NCI-H1417 treated with DMSO at 0.1 percent for 48 hours (cell line): ENCODE results near the gene TUBA3E.
"Not testable (repeated sequence)": the region's sequence is repeated elsewhere in the genome, so short reads cannot be mapped to it uniquely, and the experiment has no call there.

Experiments
- DNase-seq: peaks from one replicate; lab custom pipeline; 2025; lab: John Stamatoyannopoulos, UW

The TUBA3E gene

GRCh38 chr2:130198343-130198742 lies at the start of gene TUBA3E:
TSS of gene TUBA3E (minus strand) at chr2:130198439. CDS start at chr2:130198360, 79 bp downstream.
- DNase-seq, result no peak

- DNase-seq, result no peak
Measured at GRCh38 chr2:130246430-130246829, 48.2 kb upstream of the TUBA3E start.

GRCh38 chr2:130245976-130246375 lies 47.7 kb upstream of the TUBA3E start:
- no peak for DNase-seq

GRCh38 chr2:130243359-130243758 lies 45.1 kb upstream of the TUBA3E start:
- no peak for DNase-seq

- no peak for DNase-seq
Measured at GRCh38 chr2:130241041-130241707, 42.9 kb upstream of the TUBA3E start.

GRCh38 chr2:130239581-130239980 lies 41.3 kb upstream of the TUBA3E start:
- DNase-seq, result not testable (repeated sequence)

- not testable (repeated sequence) for DNase-seq
Measured at GRCh38 chr2:130233066-130233465, 34.8 kb upstream of the TUBA3E start.

- DNase-seq, result no peak
Measured at GRCh38 chr2:130231656-130232055, 33.4 kb upstream of the TUBA3E start.

GRCh38 chr2:130230907-130231306 lies 32.7 kb upstream of the TUBA3E start:
- DNase-seq, result not testable (repeated sequence)

- not testable (repeated sequence) for DNase-seq
Measured at GRCh38 chr2:130230376-130230775, 32.1 kb upstream of the TUBA3E start.

GRCh38 chr2:130229161-130229510 lies 30.9 kb upstream of the TUBA3E start:
- DNase-seq, result not testable (repeated sequence)

- not testable (repeated sequence) for DNase-seq
Measured at GRCh38 chr2:130228467-130229160, 30.4 kb upstream of the TUBA3E start.

GRCh38 chr2:130228005-130228404 lies 29.8 kb upstream of the TUBA3E start:
- DNase-seq, result not testable (repeated sequence)

- DNase-seq, result not testable (repeated sequence)
Measured at GRCh38 chr2:130222523-130222922, 24.3 kb upstream of the TUBA3E start.

- DNase-seq, result not testable (repeated sequence)
Measured at GRCh38 chr2:130220505-130220904, 22.3 kb upstream of the TUBA3E start.

GRCh38 chr2:130219147-130219546 lies 20.9 kb upstream of the TUBA3E start:
- not testable (repeated sequence) for DNase-seq

- not testable (repeated sequence) for DNase-seq
Measured at GRCh38 chr2:130207051-130207450, 8.8 kb upstream of the TUBA3E start.

GRCh38 chr2:130203150-130203549 lies 4.9 kb upstream of the TUBA3E start:
- DNase-seq, result not testable (repeated sequence)

GRCh38 chr2:130202518-130202917 lies 4.3 kb upstream of the TUBA3E start:
- DNase-seq, result not testable (repeated sequence)

- DNase-seq, result not testable (repeated sequence)
Measured at GRCh38 chr2:130196052-130196451, 2.2 kb downstream of the TUBA3E start.

- not testable (repeated sequence) for DNase-seq
Measured at GRCh38 chr2:130195089-130195635, 3.1 kb downstream of the TUBA3E start.

GRCh38 chr2:130193824-130194223 lies 4.4 kb downstream of the TUBA3E start:
- not testable (repeated sequence) for DNase-seq

- DNase-seq, result not testable (repeated sequence)
Measured at GRCh38 chr2:130192451-130192850, 5.8 kb downstream of the TUBA3E start.
